GM06990 (cell line): ENCODE results near the gene CYBC1.
"Not testable (repeated sequence)": the region's sequence is repeated elsewhere in the genome, so short reads cannot be mapped to it uniquely, and the experiment has no call there.

ENCODE experiments used
- DNase-seq: peaks from one replicate; pipeline ENCODE4 v3.0.0-alpha.2; 2011; ENCODE audit not compliant: insufficient read length; ENCODE audit errors: extremely low read depth
- H3K27me3 ChIP-seq: replicated peaks from 2 replicates; pipeline ENCODE4 v1.6.0; 2011; ENCODE audit warnings: low read length; ENCODE audit not compliant: control insufficient read depth, insufficient read depth
- H3K36me3 ChIP-seq: 2 replicates; pipeline ENCODE4 v1.5.1; 2011; ENCODE audit warnings: low read length; ENCODE audit not compliant: control insufficient read depth, insufficient read depth
- H3K4me3 ChIP-seq: replicated peaks from 2 replicates; pipeline ENCODE4 v1.5.1; 2011; ENCODE audit warnings: low read depth, mild to moderate bottlenecking, control low read depth, low read length
- CTCF ChIP-seq: IDR thresholded peaks from 2 replicates; pipeline ENCODE4 v1.5.1; 2011; ENCODE audit warnings: low read length, control low read depth, mild to moderate bottlenecking, inconsistent platforms; ENCODE audit not compliant: insufficient read depth, poor library complexity, severe bottlenecking

Gene CYBC1

GRCh38 chr17:82415336-82415735, 35.2 kb downstream of the CYBC1 start:
- no peak for DNase-seq
- TF ChIP-seq CTCF: no peak
- no peak overlapping the region for H3K4me3 ChIP-seq
- peaks cover 3% of the 10 kb centered on the region for H3K36me3 ChIP-seq
- no peaks in the 10 kb centered on the region for H3K27me3 ChIP-seq

- Histone ChIP-seq H3K27me3 (no peaks in the 10 kb centered on the region), H3K4me3 (no peak overlapping the region), H3K36me3 (peaks cover 3% of the 10 kb centered on the region)
- peak; percentile 53 for TF ChIP-seq CTCF
- DNase-seq: peak; percentile 50
These were observed 35.8 kb downstream of the CYBC1 start for GRCh38 chr17:82414548-82415281.

GRCh38 chr17:82412535-82413520, 37.7 kb downstream of the CYBC1 start:
- Histone ChIP-seq H3K4me3 (no peak overlapping the region), H3K36me3 (peaks cover 3% of the 10 kb centered on the region), H3K27me3 (no peaks in the 10 kb centered on the region)
- no peak for TF ChIP-seq CTCF
- DNase-seq: no peak

GRCh38 chr17:82412081-82412480, 38.5 kb downstream of the CYBC1 start:
- not testable (repeated sequence) for H3K27me3 ChIP-seq, H3K36me3 ChIP-seq, DNase-seq, H3K4me3 ChIP-seq

- TF ChIP-seq CTCF: no peak
- no peaks in the 10 kb centered on the region for H3K27me3 ChIP-seq
- H3K4me3 ChIP-seq: no peak overlapping the region
- H3K36me3 ChIP-seq: peaks cover 3% of the 10 kb centered on the region
- DNase-seq: no peak
These were observed 39.0 kb downstream of the CYBC1 start for GRCh38 chr17:82411396-82412053.
